ENCODE data around the gene SYNE3.

SYNE3 gene

DNA sequence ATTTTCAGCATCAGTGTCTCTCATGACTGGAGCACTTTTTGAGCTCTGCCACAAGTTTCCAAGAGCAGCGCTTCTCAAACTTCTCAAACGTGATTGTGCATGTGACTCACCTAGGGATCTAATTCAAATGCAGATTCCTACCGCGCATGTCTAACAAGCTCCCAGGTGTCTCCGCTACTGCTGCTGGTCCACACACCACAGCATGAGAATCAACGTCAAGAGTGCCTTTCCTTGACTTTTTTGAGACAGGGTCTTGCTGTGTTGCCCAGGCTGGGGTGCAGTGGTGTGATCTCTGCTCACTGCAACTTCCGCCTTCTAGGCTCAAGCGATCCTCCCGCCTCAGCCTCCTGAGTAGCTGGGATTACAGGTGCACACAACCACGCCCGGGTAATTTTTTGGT, 40.8 kb upstream of the SYNE3 start:
- Histone ChIP-seq H3K27ac (ENCODE audit: insufficient read depth in 1 of 2, low read depth in 1 of 2, low read length in 2 of 2, poor library complexity in 1 of 2, severe bottlenecking in 2 of 2) (no peak overlapping the region), H3K9me3 (ENCODE audit: control extremely low read depth in 1 of 5, control insufficient read depth in 4 of 5, insufficient read depth in 2 of 5, low read depth in 1 of 5, low read length in 4 of 5) (no peaks in the 10 kb centered on the region), H3K4me1 (ENCODE audit: control extremely low read depth in 1 of 4, control insufficient read depth in 4 of 4, insufficient read depth in 4 of 4, low read length in 3 of 4) (no peaks in the 10 kb centered on the region), H3K4me3 (ENCODE audit: control insufficient read depth in 1 of 7, extremely low read depth in 1 of 7, insufficient read depth in 4 of 7, low read depth in 2 of 7, low read length in 6 of 7) (no peak overlapping the region), H3K27me3 (replicated peaks in 2 of 5; ENCODE audit: control insufficient read depth in 4 of 5, insufficient read depth in 5 of 5, low read length in 4 of 5) (peaks cover 0 to 3% (median 0%) of the 10 kb centered on the region in 5 experiments), H3K36me3 (ENCODE audit: control insufficient read depth in 4 of 4, insufficient read depth in 4 of 4, low read length in 3 of 4) (no peaks in the 10 kb centered on the region)
- 94% methylated on average over 10 of the region's 11 CpGs for WGBS (ENCODE audit: insufficient coverage)
- CTCF ChIA-PET = interaction anchor here (0.6 to 1.4 kb wide), 3 partner anchors 10 to 216 kb away, joined by 3 read pairs; no protein-coding TSS in a partner anchor
- POLR2A ChIA-PET = no interaction called here
- DNase-seq = no peak

DNA sequence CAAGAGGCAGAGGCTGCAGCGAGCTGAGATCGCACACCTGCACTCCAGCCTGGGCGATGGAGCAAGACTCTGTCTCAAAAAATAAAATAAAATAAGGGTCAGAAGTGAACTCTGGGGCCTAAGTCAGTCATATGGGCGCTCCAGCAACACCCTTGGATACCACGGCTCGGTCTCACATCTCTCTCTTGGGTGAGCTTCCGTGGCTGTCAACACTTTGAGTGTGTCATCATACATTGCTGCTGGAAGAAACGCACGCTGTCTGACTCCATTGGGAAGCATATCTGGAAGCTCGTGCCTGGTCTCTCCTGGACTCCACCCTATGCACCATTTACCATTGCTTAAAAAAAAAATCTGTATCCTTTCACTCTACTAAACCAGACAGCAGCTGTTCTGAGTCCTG, 38.6 kb upstream of the SYNE3 start:
- WGBS (ENCODE audit: insufficient coverage) = 92% methylated on average over 9 of the region's 10 CpGs
- ChIA-PET POLR2A (no interaction called here), CTCF (no interaction called here)

DNA sequence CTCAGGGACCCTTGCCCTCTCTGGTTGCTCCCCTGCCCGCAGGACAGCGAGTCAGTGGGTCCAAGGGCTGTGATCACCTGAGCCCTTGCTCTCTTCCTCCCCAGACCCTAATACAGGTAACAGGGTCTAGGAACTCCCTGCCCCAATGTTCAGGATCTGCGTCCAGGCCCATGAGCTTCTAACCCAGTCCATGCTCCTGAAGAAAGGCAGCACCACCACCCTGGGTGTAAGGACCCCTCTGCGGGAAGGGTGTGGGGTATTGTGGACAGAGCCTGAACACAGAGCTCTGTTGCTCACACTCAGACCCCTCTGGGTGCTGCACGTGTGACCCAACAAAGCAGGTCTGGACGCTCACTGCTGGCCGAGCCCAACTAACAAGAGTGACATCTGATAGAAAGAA, 36.7 kb upstream of the SYNE3 start:
- 86% methylated on average over 7 of the region's 7 CpGs for WGBS (ENCODE audit: insufficient coverage)
- Histone ChIP-seq H3K27me3 (replicated peaks in 2 of 5; ENCODE audit: control insufficient read depth in 4 of 5, insufficient read depth in 5 of 5, low read length in 4 of 5) (no peaks in the 10 kb centered on the region), H3K27ac (ENCODE audit: insufficient read depth in 1 of 2, low read depth in 1 of 2, low read length in 2 of 2, poor library complexity in 1 of 2, severe bottlenecking in 2 of 2) (no peak overlapping the region), H3K4me3 (ENCODE audit: control insufficient read depth in 1 of 7, extremely low read depth in 1 of 7, insufficient read depth in 4 of 7, low read depth in 2 of 7, low read length in 6 of 7) (no peak overlapping the region), H3K9me3 (ENCODE audit: control extremely low read depth in 1 of 5, control insufficient read depth in 4 of 5, insufficient read depth in 2 of 5, low read depth in 1 of 5, low read length in 4 of 5) (no peaks in the 10 kb centered on the region), H3K4me1 (ENCODE audit: control extremely low read depth in 1 of 4, control insufficient read depth in 4 of 4, insufficient read depth in 4 of 4, low read length in 3 of 4) (no peaks in the 10 kb centered on the region), H3K36me3 (ENCODE audit: control insufficient read depth in 4 of 4, insufficient read depth in 4 of 4, low read length in 3 of 4) (peaks cover 0 to 6% (median 0%) of the 10 kb centered on the region in 4 experiments)
- DNase-seq = no peak
- ChIA-PET POLR2A (no interaction called here), CTCF (interaction anchor here (1.0 to 1.5 kb wide), 2 partner anchors 9 to 111 kb away, joined by 3 to 7 read pairs; no protein-coding TSS in a partner anchor)

More for the DNA sequence above, 38.6 kb upstream of the SYNE3 start:
- DNase-seq = no peak
- Histone ChIP-seq H3K36me3 (ENCODE audit: control insufficient read depth in 4 of 4, insufficient read depth in 4 of 4, low read length in 3 of 4) (no peaks in the 10 kb centered on the region), H3K4me1 (ENCODE audit: control extremely low read depth in 1 of 4, control insufficient read depth in 4 of 4, insufficient read depth in 4 of 4, low read length in 3 of 4) (no peaks in the 10 kb centered on the region), H3K9me3 (ENCODE audit: control extremely low read depth in 1 of 5, control insufficient read depth in 4 of 5, insufficient read depth in 2 of 5, low read depth in 1 of 5, low read length in 4 of 5) (no peaks in the 10 kb centered on the region), H3K4me3 (ENCODE audit: control insufficient read depth in 1 of 7, extremely low read depth in 1 of 7, insufficient read depth in 4 of 7, low read depth in 2 of 7, low read length in 6 of 7) (no peak overlapping the region), H3K27me3 (replicated peaks in 2 of 5; ENCODE audit: control insufficient read depth in 4 of 5, insufficient read depth in 5 of 5, low read length in 4 of 5) (no peaks in the 10 kb centered on the region), H3K27ac (ENCODE audit: insufficient read depth in 1 of 2, low read depth in 1 of 2, low read length in 2 of 2, poor library complexity in 1 of 2, severe bottlenecking in 2 of 2) (no peak overlapping the region)

DNA sequence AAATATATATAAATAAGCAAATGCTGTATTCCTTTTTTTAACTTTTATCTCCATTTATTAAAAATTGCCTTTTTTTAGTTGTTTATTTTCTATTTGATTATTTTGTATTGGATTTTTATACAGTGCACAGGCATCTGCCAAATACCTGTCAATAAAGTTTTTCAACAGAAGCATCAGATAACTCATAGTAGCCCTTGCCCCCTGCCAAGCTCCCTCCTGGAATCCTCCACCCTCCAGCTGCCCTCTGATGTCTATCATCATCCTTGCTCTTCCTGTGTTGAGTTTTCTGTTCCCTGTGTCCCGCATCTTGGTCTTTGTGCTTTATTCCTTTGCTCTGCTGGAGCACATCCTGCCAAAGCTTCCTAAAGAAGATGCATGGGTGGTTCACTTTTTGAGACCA, 35.0 kb upstream of the SYNE3 start:
- CTCF ChIA-PET = no interaction called here
- POLR2A ChIA-PET = no interaction called here
- Histone ChIP-seq H3K27ac (ENCODE audit: insufficient read depth in 1 of 2, low read depth in 1 of 2, low read length in 2 of 2, poor library complexity in 1 of 2, severe bottlenecking in 2 of 2) (no peak overlapping the region), H3K27me3 (replicated peaks in 2 of 5; ENCODE audit: control insufficient read depth in 4 of 5, insufficient read depth in 5 of 5, low read length in 4 of 5) (no peaks in the 10 kb centered on the region), H3K36me3 (ENCODE audit: control insufficient read depth in 4 of 4, insufficient read depth in 4 of 4, low read length in 3 of 4) (peaks cover 0 to 15% (median 6%) of the 10 kb centered on the region in 4 experiments), H3K4me3 (ENCODE audit: control insufficient read depth in 1 of 7, extremely low read depth in 1 of 7, insufficient read depth in 4 of 7, low read depth in 2 of 7, low read length in 6 of 7) (no peak overlapping the region), H3K4me1 (ENCODE audit: control extremely low read depth in 1 of 4, control insufficient read depth in 4 of 4, insufficient read depth in 4 of 4, low read length in 3 of 4) (no peaks in the 10 kb centered on the region), H3K9me3 (ENCODE audit: control extremely low read depth in 1 of 5, control insufficient read depth in 4 of 5, insufficient read depth in 2 of 5, low read depth in 1 of 5, low read length in 4 of 5) (no peaks in the 10 kb centered on the region)
- DNase-seq = no peak
- WGBS (ENCODE audit: insufficient coverage) = 100% methylated on average over 1 of the region's 1 CpG

DNA sequence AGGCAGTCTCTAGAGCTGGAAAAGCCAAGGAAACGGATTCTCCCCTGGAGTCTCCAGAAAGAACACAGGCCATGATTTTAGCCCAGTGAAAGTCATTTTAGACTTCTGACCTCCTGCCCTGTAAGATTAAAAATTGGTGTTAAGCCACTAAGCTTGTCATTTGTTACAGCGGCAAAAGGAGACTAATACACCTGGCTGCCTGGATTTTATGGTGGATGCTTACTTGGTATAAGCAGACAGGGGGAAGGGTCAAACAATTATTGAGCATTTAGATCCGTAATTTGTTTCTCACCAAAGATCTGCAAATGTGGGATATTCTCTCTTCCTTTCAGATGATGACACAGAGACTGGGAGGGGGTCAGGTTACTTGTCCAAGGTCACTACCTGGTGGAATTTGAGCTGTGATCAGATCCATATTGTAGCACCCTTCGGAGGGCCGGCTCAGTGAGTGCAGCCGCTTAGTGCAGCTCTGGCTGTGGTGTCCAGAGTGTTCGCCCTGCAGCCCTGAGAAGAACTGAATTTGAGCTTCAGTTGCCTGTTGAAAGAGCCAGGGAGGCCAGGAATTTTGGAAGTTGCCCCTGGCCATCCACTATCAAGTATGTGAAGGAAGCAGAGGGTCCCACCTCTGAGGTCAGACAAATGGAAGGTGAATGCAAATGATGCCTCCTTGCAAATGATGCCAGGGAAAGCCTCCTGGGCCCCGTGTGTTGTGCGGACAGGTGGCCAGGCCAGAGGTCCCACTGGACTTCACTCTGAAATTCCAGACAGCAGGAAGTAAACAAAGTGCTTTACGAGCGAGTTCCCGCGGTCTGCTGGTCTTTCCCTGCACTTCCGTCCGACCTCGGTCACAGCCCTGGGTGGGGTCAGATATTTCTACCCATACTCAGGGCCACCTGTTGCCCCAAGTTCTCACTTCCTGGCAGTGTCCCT, 33.5 kb upstream of the SYNE3 start:
- Histone ChIP-seq H3K9me3 (ENCODE audit: control extremely low read depth in 1 of 5, control insufficient read depth in 4 of 5, insufficient read depth in 2 of 5, low read depth in 1 of 5, low read length in 4 of 5) (no peaks in the 10 kb centered on the region), H3K27ac (ENCODE audit: insufficient read depth in 1 of 2, low read depth in 1 of 2, low read length in 2 of 2, poor library complexity in 1 of 2, severe bottlenecking in 2 of 2) (no peak overlapping the region), H3K27me3 (replicated peaks in 2 of 5; ENCODE audit: control insufficient read depth in 4 of 5, insufficient read depth in 5 of 5, low read length in 4 of 5) (no peaks in the 10 kb centered on the region), H3K4me1 (ENCODE audit: control extremely low read depth in 1 of 4, control insufficient read depth in 4 of 4, insufficient read depth in 4 of 4, low read length in 3 of 4) (peaks cover 0 to 1% (median 0%) of the 10 kb centered on the region in 4 experiments), H3K4me3 (ENCODE audit: control insufficient read depth in 1 of 7, extremely low read depth in 1 of 7, insufficient read depth in 4 of 7, low read depth in 2 of 7, low read length in 6 of 7) (no peak overlapping the region), H3K36me3 (ENCODE audit: control insufficient read depth in 4 of 4, insufficient read depth in 4 of 4, low read length in 3 of 4) (peaks cover 2 to 21% (median 11%) of the 10 kb centered on the region in 4 experiments)
- ChIA-PET CTCF (interaction anchor here (1.2 kb wide), 1 partner anchor 10 kb away, joined by 3 read pairs; no protein-coding TSS in a partner anchor), POLR2A (no interaction called here)
- 90% methylated on average over 14 of the region's 16 CpGs for WGBS (ENCODE audit: insufficient coverage)
- DNase-seq = no peak

DNA sequence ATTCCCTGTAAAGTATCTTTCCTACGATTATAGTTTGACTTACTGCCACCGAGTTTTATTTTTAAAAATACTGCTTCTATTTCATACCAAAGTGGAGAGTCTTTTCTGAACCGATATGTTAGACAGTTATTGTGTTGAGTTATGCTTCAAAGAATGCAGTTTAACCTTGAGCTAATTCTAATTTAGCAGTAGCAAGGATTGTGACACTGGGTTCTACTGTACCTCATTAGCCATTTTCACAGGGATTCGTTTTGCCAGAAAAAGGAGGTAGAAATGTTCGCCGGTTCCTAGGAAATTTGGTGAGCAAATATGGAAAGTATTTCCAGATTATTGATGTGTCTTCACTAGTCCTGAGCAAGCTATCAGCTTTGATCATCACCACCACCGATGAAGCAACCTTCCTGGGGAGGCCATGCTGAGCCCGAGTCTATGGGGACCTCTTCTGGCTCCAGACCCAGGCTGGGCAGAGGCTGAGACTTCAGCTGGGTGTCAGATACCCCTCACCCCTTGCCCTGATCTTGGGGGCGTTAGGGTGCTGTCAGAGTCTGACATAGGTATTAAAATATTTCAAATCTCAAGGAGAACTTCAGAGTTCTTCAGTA, 32.0 kb upstream of the SYNE3 start:
- Histone ChIP-seq H3K4me1 (ENCODE audit: control extremely low read depth in 1 of 4, control insufficient read depth in 4 of 4, insufficient read depth in 4 of 4, low read length in 3 of 4) (peaks cover 0 to 3% (median 0%) of the 10 kb centered on the region in 4 experiments), H3K9me3 (ENCODE audit: control extremely low read depth in 1 of 5, control insufficient read depth in 4 of 5, insufficient read depth in 2 of 5, low read depth in 1 of 5, low read length in 4 of 5) (no peaks in the 10 kb centered on the region), H3K36me3 (ENCODE audit: control insufficient read depth in 4 of 4, insufficient read depth in 4 of 4, low read length in 3 of 4) (peaks cover 2 to 32% (median 18%) of the 10 kb centered on the region in 4 experiments), H3K27ac (ENCODE audit: insufficient read depth in 1 of 2, low read depth in 1 of 2, low read length in 2 of 2, poor library complexity in 1 of 2, severe bottlenecking in 2 of 2) (no peak overlapping the region), H3K27me3 (replicated peaks in 2 of 5; ENCODE audit: control insufficient read depth in 4 of 5, insufficient read depth in 5 of 5, low read length in 4 of 5) (no peaks in the 10 kb centered on the region), H3K4me3 (ENCODE audit: control insufficient read depth in 1 of 7, extremely low read depth in 1 of 7, insufficient read depth in 4 of 7, low read depth in 2 of 7, low read length in 6 of 7) (no peak overlapping the region)
- ChIA-PET CTCF (interaction anchor here (1.7 kb wide), 1 partner anchor 18 kb away, joined by 3 read pairs; no protein-coding TSS in a partner anchor), POLR2A (no interaction called here)
- DNase-seq = no peak
- 100% methylated on average over 1 of the region's 9 CpGs for WGBS (ENCODE audit: insufficient coverage)
